ENCODE results near the gene DTX4. TPM values are rescaled to one million over a fixed set of nuclear protein-coding genes. Genes with fewer than 3 reads are reported as not detected.

The DTX4 gene
- polyA plus RNA-seq, 1 of the 3 experiments (the other 2 are of a cell fraction): 0.05 TPM

DNA sequence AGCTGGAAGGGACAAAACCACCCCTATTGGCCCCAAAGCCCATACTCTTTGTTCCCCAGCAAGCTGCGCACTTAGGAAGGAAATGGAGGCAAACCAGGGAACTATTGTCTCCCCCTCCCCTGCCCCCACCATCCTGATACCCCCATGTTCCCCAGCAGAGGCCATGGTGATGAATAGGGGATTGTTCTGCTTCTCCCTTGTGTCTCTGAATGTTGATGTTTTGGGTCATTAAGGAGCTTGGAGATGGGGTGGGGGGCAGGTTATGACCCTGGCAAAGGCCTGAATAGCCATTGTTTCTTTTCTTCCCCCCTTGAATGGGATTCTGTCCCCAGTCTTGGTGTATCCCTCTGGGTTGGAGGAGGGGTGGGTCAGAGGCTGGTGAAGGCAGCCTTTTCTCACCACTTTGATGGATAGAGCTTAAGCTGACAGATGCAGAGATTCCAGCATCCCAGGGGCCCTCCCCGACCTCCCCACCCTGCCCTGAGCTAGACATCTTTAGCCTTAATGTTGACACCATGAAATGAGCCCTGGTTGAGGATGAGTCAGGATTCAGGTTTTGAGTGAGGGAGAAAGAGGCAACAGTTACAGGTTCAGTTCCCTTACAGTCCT lies 8.3 kb downstream of the DTX4 start:
- WGBS (ENCODE audit: low lambda C conversion rate): 8% methylated on average over 2 of the region's 2 CpGs
- POLR2A ChIA-PET: no interaction called here
- no peaks in the 10 kb centered on the region for H3K4me1 ChIP-seq (ENCODE audit: control insufficient read depth in 1 of 2, insufficient read depth in 2 of 2, low read depth in 1 of 2, low read length in 1 of 2)
- no peaks in the 10 kb centered on the region for H3K79me2 ChIP-seq (ENCODE audit: insufficient read depth)
- TF ChIP-seq YY1 (IDR thresholded peaks at IDR 0.05; ENCODE audit: low read depth) (no peak), ELF1 (IDR thresholded peaks at IDR 0.05) (no peak), EZH2phosphoT487 (IDR thresholded peaks at IDR 0.05; ENCODE audit: borderline replicate concordance, low read depth) (no peak), RXRA (IDR thresholded peaks at IDR 0.05; ENCODE audit: borderline replicate concordance, low read depth) (no peak), SIN3A (IDR thresholded peaks at IDR 0.05; ENCODE audit: borderline replicate concordance, low read depth, low read length) (no peak), FOXJ3 (CRISPR knock-in tag; IDR thresholded peaks at IDR 0.05) (no peak), NRF1 (IDR thresholded peaks at IDR 0.05; ENCODE audit: low read depth, low read length) (no peak), FOSL2 (IDR thresholded peaks at IDR 0.05; ENCODE audit: borderline replicate concordance, low read depth) (no peak), MEF2A (IDR thresholded peaks at IDR 0.05; ENCODE audit: borderline replicate concordance, low read depth) (no peak)
- TF ChIP-seq, protein P1, sequence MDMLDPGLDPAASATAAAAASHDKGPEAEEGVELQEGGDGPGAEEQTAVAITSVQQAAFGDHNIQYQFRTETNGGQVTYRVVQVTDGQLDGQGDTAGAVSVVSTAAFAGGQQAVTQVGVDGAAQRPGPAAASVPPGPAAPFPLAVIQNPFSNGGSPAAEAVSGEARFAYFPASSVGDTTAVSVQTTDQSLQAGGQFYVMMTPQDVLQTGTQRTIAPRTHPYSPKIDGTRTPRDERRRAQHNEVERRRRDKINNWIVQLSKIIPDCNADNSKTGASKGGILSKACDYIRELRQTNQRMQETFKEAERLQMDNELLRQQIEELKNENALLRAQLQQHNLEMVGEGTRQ (IDR thresholded peaks at IDR 0.05; ENCODE audit: borderline replicate concordance, low read depth, low read length): no peak
- TF ChIP-seq, protein P2, sequence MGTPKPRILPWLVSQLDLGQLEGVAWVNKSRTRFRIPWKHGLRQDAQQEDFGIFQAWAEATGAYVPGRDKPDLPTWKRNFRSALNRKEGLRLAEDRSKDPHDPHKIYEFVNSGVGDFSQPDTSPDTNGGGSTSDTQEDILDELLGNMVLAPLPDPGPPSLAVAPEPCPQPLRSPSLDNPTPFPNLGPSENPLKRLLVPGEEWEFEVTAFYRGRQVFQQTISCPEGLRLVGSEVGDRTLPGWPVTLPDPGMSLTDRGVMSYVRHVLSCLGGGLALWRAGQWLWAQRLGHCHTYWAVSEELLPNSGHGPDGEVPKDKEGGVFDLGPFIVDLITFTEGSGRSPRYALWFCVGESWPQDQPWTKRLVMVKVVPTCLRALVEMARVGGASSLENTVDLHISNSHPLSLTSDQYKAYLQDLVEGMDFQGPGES (IDR thresholded peaks at IDR 0.05; ENCODE audit: low read depth, low read length): no peak
- no peaks in the 10 kb centered on the region for H3K36me3 ChIP-seq (replicated peaks in 1 of 2; ENCODE audit: control insufficient read depth in 1 of 2, insufficient read depth in 2 of 2, low read length in 1 of 2)
- H3K27ac ChIP-seq (ENCODE audit: low read depth in 2 of 2, low read length in 1 of 2): no peak overlapping the region
- no peak overlapping the region for H3K4me3 ChIP-seq (ENCODE audit: low read depth in 2 of 2, low read length in 1 of 2)
- no peaks in the 10 kb centered on the region for H3F3A ChIP-seq (replicated peaks; ENCODE audit: insufficient read depth)
- H3K9ac ChIP-seq: no peak overlapping the region
- no peak for DNase-seq
- peaks cover 1% of the 10 kb centered on the region; the same call in 1 of the 2 replicates for H3K27me3 ChIP-seq (ENCODE audit: insufficient read depth)
- no peak overlapping the region for H3K4me2 ChIP-seq
- CTCF ChIA-PET: interaction anchor here (2.0 to 2.5 kb wide), 3 partner anchors 8 to 26 kb away, joined by 7 to 13 read pairs (median 8); partner anchors contain the start of gene DTX4
- H2AFZ ChIP-seq (ENCODE audit: low read depth): no peak overlapping the region
- no peaks in the 10 kb centered on the region for H3K9me3 ChIP-seq
- H4K20me1 ChIP-seq (ENCODE audit: insufficient read depth): no peaks in the 10 kb centered on the region
- no peaks in the 10 kb centered on the region for H3K9me2 ChIP-seq

DNA sequence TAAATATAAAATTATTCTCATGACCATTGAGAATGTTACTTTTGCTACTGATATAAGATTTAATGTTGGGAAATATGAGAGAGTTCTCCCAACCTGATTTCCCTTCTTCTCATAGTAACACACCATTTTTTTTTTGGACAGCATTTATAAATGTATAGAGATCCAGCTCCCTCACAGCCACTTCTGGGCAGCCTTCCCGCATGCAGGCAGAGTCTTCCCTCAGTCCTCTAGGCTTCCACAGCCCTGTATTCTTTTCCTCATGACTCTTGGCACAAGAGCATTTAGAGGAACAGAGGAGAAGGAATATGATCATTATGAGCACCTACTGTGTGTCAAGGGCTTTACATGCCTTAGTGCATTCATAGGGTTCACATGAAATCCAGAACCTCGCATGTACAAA lies 9.0 kb downstream of the DTX4 start:
- no peak overlapping the region for H3K9ac ChIP-seq
- TF ChIP-seq, protein P3, sequence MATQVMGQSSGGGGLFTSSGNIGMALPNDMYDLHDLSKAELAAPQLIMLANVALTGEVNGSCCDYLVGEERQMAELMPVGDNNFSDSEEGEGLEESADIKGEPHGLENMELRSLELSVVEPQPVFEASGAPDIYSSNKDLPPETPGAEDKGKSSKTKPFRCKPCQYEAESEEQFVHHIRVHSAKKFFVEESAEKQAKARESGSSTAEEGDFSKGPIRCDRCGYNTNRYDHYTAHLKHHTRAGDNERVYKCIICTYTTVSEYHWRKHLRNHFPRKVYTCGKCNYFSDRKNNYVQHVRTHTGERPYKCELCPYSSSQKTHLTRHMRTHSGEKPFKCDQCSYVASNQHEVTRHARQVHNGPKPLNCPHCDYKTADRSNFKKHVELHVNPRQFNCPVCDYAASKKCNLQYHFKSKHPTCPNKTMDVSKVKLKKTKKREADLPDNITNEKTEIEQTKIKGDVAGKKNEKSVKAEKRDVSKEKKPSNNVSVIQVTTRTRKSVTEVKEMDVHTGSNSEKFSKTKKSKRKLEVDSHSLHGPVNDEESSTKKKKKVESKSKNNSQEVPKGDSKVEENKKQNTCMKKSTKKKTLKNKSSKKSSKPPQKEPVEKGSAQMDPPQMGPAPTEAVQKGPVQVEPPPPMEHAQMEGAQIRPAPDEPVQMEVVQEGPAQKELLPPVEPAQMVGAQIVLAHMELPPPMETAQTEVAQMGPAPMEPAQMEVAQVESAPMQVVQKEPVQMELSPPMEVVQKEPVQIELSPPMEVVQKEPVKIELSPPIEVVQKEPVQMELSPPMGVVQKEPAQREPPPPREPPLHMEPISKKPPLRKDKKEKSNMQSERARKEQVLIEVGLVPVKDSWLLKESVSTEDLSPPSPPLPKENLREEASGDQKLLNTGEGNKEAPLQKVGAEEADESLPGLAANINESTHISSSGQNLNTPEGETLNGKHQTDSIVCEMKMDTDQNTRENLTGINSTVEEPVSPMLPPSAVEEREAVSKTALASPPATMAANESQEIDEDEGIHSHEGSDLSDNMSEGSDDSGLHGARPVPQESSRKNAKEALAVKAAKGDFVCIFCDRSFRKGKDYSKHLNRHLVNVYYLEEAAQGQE (IDR thresholded peaks at IDR 0.05; ENCODE audit: low read depth, low read length): no peak
- TF ChIP-seq FOSL2 (IDR thresholded peaks at IDR 0.05; ENCODE audit: borderline replicate concordance, low read depth) (no peak), TAF1 (IDR thresholded peaks at IDR 0.05; ENCODE audit: borderline replicate concordance, low read depth, low read length) (no peak), NRF1 (IDR thresholded peaks at IDR 0.05; ENCODE audit: low read depth, low read length) (no peak), TEAD4 (IDR thresholded peaks at IDR 0.05; ENCODE audit: borderline replicate concordance, insufficient read depth) (no peak)
- TF ChIP-seq, protein P4, sequence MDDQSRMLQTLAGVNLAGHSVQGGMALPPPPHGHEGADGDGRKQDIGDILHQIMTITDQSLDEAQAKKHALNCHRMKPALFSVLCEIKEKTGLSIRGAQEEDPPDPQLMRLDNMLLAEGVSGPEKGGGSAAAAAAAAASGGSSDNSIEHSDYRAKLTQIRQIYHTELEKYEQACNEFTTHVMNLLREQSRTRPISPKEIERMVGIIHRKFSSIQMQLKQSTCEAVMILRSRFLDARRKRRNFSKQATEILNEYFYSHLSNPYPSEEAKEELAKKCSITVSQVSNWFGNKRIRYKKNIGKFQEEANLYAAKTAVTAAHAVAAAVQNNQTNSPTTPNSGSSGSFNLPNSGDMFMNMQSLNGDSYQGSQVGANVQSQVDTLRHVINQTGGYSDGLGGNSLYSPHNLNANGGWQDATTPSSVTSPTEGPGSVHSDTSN (IDR thresholded peaks at IDR 0.05): no peak
- H3K79me2 ChIP-seq (ENCODE audit: insufficient read depth): no peaks in the 10 kb centered on the region
- 63% methylated on average over 2 of the region's 2 CpGs for WGBS (ENCODE audit: low lambda C conversion rate)
- DNase-seq: no peak
- ChIA-PET CTCF (interaction anchor here (2.0 to 2.5 kb wide), 3 partner anchors 9 to 25 kb away, joined by 7 to 13 read pairs (median 8); partner anchors contain the start of gene DTX4), POLR2A (no interaction called here)
- no peak overlapping the region for H2AFZ ChIP-seq (ENCODE audit: low read depth)
- H4K20me1 ChIP-seq (ENCODE audit: insufficient read depth): no peaks in the 10 kb centered on the region
- no peaks in the 10 kb centered on the region for H3F3A ChIP-seq (replicated peaks; ENCODE audit: insufficient read depth)
- H3K4me2 ChIP-seq: no peak overlapping the region
- H3K4me1 ChIP-seq (ENCODE audit: control insufficient read depth in 1 of 2, insufficient read depth in 2 of 2, low read depth in 1 of 2, low read length in 1 of 2): no peaks in the 10 kb centered on the region
- no peaks in the 10 kb centered on the region for H3K36me3 ChIP-seq (replicated peaks in 1 of 2; ENCODE audit: control insufficient read depth in 1 of 2, insufficient read depth in 2 of 2, low read length in 1 of 2)
- no peaks in the 10 kb centered on the region for H3K9me2 ChIP-seq
- no peak overlapping the region for H3K4me3 ChIP-seq (ENCODE audit: low read depth in 2 of 2, low read length in 1 of 2)
- no peaks in the 10 kb centered on the region for H3K9me3 ChIP-seq
- no peaks in the 10 kb centered on the region; the same call in 1 of the 2 replicates for H3K27me3 ChIP-seq (ENCODE audit: insufficient read depth)
- no peak overlapping the region for H3K27ac ChIP-seq (ENCODE audit: low read depth in 2 of 2, low read length in 1 of 2)
